Effector memory CD4-positive, alpha-beta T cell (primary cell): ENCODE measurements around the gene MRPL55.
A peak's percentile ranks its signal among the peaks of the same experiment; 100 is the strongest.

Experiments
- DNase-seq, 3 donors: peaks; one replicate each; pipeline ENCODE4 v3.0.0-alpha.2; 2020
- H3K27ac ChIP-seq: 2 replicates; pipeline ENCODE4 v1.7.0; 2013; ENCODE audit warnings: mild to moderate bottlenecking, low read length, moderate library complexity; ENCODE audit not compliant: insufficient read depth, poor library complexity, severe bottlenecking
- H3K27me3 ChIP-seq: replicated peaks from 2 replicates; pipeline ENCODE4 v1.7.0; 2013; ENCODE audit warnings: mild to moderate bottlenecking, low read length; ENCODE audit not compliant: insufficient read depth, control insufficient read depth, poor library complexity, severe bottlenecking
- H3K36me3 ChIP-seq: 2 replicates; pipeline ENCODE4 v1.7.0; 2013; ENCODE audit warnings: mild to moderate bottlenecking, low read length, moderate library complexity; ENCODE audit not compliant: control insufficient read depth, insufficient read depth
- H3K4me1 ChIP-seq: 2 replicates; pipeline ENCODE4 v1.7.0; 2013; ENCODE audit warnings: low read length, mild to moderate bottlenecking; ENCODE audit not compliant: control insufficient read depth, insufficient read depth, poor library complexity, severe bottlenecking
- H3K4me3 ChIP-seq: 2 replicates; pipeline ENCODE4 v1.7.0; 2013; ENCODE audit warnings: low read length, low read depth, mild to moderate bottlenecking; ENCODE audit not compliant: insufficient read depth, poor library complexity, severe bottlenecking
- H3K9me3 ChIP-seq: 2 replicates; pipeline ENCODE4 v1.7.0; 2013; ENCODE audit warnings: mild to moderate bottlenecking, low read length, moderate library complexity; ENCODE audit not compliant: control insufficient read depth

MRPL55 gene

GRCh38 chr1:228101994-228102790 lies 6.9 kb downstream of the MRPL55 start:
- DNase-seq: peak; percentile 53 to 60 (median 59)
- Histone ChIP-seq H3K4me3 (peak overlapping the region; percentile 95), H3K36me3 (peaks cover 50% of the 10 kb centered on the region), H3K27ac (peak overlapping the region; percentile 91), H3K27me3 (no peaks in the 10 kb centered on the region), H3K9me3 (no peaks in the 10 kb centered on the region), H3K4me1 (peaks cover 9% of the 10 kb centered on the region)

DNA sequence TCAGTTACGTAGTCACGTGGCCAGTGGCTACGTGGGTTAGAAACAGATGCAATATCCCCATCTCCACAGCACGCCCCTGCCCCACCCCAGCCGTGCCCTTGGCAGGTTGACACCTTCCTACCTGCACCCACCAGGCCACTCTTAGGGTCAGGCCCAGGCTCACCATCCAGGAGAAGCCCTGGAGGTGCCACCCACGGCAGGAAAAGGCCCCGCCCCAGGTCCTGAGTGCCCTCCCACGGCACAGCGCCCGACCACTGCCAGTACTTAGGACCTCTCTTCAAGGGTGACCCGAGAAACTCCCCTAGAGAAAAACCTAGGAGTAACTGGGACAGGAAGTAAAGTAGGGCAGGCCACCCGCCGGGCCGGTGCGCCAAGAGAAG lies 7.5 kb downstream of the MRPL55 start:
- H3K4me3 ChIP-seq: peak overlapping the region; percentile 95
- no peaks in the 10 kb centered on the region for H3K27me3 ChIP-seq
- peak overlapping the region; percentile 91 for H3K27ac ChIP-seq
- H3K9me3 ChIP-seq: no peaks in the 10 kb centered on the region
- H3K36me3 ChIP-seq: peaks cover 51% of the 10 kb centered on the region
- peaks cover 9% of the 10 kb centered on the region for H3K4me1 ChIP-seq
- peak in 2 of 3 donors; percentile 27 to 34 for DNase-seq

DNA sequence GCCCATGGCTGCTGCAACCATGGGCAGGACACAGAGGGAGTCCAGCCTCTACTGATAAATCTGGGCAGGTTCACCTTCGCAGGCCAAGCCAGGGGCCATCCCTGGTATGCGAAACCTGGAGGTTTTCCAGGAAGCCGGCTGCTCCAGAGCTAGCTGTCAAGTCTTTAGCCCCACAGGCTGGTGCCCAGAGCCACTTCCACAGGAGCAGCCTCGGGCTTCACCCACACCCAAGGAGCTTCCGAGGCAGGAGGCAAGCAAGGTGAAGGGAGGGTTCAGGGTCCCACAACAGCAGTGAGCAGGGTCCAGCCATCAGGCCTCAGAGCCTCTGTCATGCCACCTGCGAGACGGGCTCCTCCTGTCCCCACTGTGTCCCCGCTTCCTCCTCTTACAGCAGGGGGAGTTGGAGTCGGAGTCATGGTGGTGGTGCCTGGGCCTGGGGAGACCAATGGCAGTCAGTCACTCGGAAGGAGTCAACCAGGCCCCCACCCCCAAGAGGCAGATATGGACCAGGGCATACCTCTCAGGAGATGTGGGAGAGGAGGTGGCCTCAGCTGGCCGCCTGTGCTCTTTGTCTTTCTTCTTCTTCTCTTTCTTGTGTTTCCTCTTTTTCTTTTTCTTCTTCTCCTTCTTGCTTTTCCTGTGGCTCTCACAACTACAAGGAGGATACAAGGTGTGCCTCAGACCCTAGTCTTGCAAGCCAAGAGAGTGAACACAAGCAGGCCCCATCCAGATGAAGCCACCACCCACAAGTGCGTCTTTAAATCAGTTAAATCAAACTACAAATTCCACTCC lies 8.1 kb downstream of the MRPL55 start:
- DNase-seq: no peak
- Histone ChIP-seq H3K4me1 (peaks cover 9% of the 10 kb centered on the region), H3K27me3 (no peaks in the 10 kb centered on the region), H3K9me3 (no peaks in the 10 kb centered on the region), H3K4me3 (peak overlapping the region; percentile 95), H3K36me3 (peaks cover 48% of the 10 kb centered on the region), H3K27ac (peak overlapping the region; percentile 91)

DNA sequence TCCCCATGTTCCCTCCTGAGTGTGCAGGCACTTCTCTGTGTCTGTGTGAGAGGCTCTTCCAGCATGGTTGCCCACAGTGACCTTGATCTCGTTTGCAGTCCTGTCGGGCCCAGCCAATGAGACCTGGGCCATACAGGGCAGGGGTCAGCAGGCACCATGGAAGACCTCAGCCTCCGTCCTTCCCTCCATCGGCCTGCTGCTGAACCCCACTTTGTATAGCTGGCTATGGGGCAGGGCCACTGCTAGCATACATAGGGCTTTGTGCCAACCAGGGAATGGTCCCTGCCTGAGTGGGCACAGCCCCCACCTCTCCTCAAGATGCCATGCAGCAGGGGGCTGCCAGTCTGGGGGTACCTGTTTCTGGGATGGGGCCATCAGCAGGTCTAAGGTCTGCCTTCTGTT lies 9.8 kb downstream of the MRPL55 start:
- Histone ChIP-seq H3K4me3 (no peak overlapping the region), H3K27ac (no peak overlapping the region), H3K36me3 (peaks cover 45% of the 10 kb centered on the region), H3K9me3 (peaks cover 4% of the 10 kb centered on the region), H3K27me3 (no peaks in the 10 kb centered on the region), H3K4me1 (peaks cover 9% of the 10 kb centered on the region)
- no peak for DNase-seq

DNA sequence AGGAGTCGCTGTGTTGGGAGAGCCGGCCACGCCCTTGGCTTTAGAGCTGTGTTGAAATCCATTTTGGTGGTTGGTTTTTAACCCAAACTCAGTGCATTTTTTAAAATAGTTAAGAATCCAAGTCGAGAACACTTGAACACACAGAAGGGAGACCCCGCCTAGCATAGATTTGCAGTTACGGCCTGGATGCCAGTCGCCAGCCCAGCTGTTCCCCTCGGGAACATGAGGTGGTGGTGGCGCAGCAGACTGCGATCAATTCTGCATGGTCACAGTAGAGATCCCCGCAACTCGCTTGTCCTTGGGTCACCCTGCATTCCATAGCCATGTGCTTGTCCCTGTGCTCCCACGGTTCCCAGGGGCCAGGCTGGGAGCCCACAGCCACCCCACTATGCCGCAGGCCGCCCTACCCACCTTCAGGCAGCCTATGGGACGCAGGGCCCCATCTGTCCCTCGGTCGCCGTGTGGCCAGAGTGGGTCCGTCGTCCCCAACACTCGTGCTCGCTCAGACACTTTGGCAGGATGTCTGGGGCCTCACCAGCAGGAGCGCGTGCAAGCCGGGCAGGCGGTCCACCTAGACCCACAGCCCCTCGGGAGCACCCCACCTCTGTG lies 10.7 kb downstream of the MRPL55 start:
- Histone ChIP-seq H3K9me3 (peaks cover 4% of the 10 kb centered on the region), H3K4me1 (peaks cover 9% of the 10 kb centered on the region), H3K27ac (no peak overlapping the region), H3K27me3 (no peaks in the 10 kb centered on the region), H3K36me3 (peaks cover 50% of the 10 kb centered on the region), H3K4me3 (no peak overlapping the region)
- DNase-seq: no peak

- H3K9me3 ChIP-seq: peaks cover 4% of the 10 kb centered on the region
- no peaks in the 10 kb centered on the region for H3K27me3 ChIP-seq
- H3K36me3 ChIP-seq: peaks cover 50% of the 10 kb centered on the region
- no peak overlapping the region for H3K27ac ChIP-seq
- peaks cover 9% of the 10 kb centered on the region for H3K4me1 ChIP-seq
- no peak overlapping the region for H3K4me3 ChIP-seq
- DNase-seq: no peak
Measured at GRCh38 chr1:228097333-228098081, 11.6 kb downstream of the MRPL55 start.

DNA sequence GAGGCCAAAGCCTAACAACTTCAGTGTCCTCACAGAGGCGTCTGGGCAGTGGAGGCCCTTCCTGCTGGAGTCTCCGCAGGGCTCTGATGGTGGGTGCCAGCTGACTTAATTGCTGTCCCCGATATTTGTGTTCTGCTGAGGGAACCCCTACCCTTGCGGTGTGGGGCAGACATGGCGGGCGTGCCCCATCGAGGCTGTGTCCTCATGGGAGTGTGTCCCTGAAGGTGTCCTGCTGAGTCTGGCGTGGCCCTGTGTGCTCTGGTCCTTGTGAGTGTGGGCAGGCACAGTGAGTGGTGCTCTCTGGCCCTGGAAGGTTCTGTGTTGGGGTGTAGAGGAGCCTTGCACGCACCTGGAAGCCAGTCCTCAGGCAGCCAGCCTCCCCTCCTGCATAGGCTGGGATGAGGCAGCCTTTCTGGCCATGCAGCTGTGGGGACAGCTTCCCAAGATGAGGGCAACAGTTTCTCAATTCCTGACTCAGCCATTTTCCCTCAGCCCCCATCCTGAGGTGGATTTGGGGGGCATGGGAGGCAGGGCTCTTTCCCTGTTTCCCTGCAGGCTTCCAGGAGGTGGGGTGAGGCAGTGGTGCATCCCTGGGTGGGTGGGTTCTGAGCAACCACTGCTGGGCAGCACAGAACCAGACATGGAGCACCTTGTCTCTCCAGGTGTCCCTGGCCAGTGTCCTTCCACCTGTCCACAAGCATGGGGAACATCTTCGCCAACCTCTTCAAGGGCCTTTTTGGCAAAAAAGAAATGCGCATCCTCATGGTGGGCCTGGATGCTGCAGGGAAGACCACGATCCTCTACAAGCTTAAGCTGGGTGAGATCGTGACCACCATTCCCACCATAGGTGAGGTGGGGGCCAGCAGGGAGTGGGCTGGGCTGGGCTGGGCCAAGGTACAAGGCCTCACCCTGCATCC lies 12.4 kb downstream of the MRPL55 start:
- Histone ChIP-seq H3K9me3 (peaks cover 4% of the 10 kb centered on the region), H3K27ac (no peak overlapping the region), H3K4me1 (peaks cover 9% of the 10 kb centered on the region), H3K36me3 (peaks cover 50% of the 10 kb centered on the region), H3K4me3 (no peak overlapping the region), H3K27me3 (no peaks in the 10 kb centered on the region)
- no peak for DNase-seq

- DNase-seq: no peak
- peaks cover 49% of the 10 kb centered on the region for H3K36me3 ChIP-seq
- H3K9me3 ChIP-seq: peaks cover 4% of the 10 kb centered on the region
- H3K4me1 ChIP-seq: peaks cover 11% of the 10 kb centered on the region
- no peaks in the 10 kb centered on the region for H3K27me3 ChIP-seq
- no peak overlapping the region for H3K4me3 ChIP-seq
- H3K27ac ChIP-seq: no peak overlapping the region
Measured at GRCh38 chr1:228095938-228096337, 13.2 kb downstream of the MRPL55 start.

DNA sequence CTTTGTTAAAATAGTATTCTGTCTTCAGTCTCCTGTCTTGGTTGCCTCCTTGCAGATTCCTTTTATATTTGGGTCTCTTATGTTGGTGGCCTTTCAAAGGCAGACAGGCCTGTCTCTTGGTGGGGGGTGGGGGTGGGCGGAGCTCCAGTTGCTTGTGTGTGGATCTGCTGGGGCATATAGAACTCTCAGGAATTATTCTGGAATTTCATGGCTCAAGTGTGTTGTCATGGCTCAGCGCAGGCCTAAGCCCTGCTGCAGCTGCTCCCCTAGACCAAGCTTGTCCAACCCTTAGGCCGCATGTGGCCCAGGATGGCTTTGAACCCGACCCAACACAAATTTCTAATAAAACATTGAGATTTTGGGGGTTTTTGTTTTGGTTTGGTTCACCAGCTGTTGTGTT lies 13.9 kb downstream of the MRPL55 start:
- Histone ChIP-seq H3K27ac (no peak overlapping the region), H3K4me1 (peaks cover 19% of the 10 kb centered on the region), H3K27me3 (no peaks in the 10 kb centered on the region), H3K36me3 (peaks cover 47% of the 10 kb centered on the region), H3K9me3 (peaks cover 4% of the 10 kb centered on the region), H3K4me3 (no peak overlapping the region)
- DNase-seq: no peak
